HG02623 (cell line): ENCODE data around the gene C6.
"Not testable (repeated sequence)": the region's sequence is repeated elsewhere in the genome, so short reads cannot be mapped to it uniquely, and the experiment has no call there.

Source experiments
- ATAC-seq: cut with Tn5 transposase; IDR thresholded peaks from one replicate; pipeline ENCODE4 v1.9.1; 2021; ENCODE audit warnings: moderate library complexity; ENCODE audit not compliant: unreplicated experiment

C6 gene

DNA sequence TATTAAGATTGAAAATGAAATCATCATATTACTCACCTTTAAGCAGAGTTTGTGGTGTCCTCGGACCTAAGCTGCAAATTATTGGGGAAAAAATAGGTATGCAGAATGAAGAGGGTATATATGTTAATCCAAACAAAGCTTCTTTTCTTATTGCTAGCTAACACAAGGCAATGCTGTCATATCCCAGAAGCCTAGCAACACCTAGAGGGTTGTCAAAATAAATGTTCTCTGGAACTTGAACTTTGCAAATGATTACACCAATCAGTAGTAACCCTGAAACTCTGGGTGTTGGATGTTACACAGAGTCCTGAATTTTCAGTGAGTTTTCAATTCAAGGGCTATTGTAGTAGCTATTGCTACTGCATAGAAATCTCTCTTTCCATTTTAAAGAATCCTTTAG, at the start of gene C6:
TSS of gene C6 (minus strand) at position 193 of the 400 bp plus-strand sequence. CDS start 10,302 bp downstream, outside the sequence.
- no peak for ATAC-seq

DNA sequence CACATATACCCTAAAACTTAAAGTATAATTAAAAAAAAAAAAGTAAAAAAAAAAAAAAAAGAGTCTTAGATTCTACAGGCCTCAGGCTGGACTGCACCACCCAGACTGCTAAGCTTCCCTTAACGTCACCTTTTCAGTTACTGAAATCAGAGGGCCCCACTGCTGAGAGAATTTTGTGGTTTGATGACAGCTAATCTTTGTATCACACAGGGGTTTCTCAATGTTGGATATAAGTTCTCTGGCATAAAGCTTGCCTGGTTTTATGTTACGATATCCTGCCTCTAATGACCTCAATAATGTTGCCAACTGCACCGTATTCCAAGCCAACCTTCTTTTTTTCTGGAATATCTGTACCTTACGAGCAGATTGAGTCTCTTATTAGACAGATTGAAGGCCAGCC, 43.1 kb upstream of the C6 start:
- ATAC-seq: no peak

DNA sequence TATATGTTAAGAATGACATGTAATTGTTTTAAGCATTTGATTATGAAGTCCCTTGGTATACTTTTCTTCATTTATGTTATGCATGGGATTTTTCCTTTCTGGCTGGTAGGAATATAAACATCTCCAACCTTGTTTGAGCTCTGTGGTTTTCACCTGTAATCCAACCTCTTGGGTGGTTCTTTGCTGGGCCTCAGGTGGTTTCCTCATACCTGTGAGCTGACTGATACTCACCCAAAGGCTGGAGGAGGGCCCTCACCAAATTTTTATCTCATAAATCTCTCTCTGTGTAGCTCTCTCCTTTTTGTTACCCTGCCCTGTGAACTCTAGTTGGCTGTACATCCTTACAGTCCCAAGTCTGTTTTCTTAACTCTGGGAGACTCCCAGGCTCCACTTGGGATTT, 39.8 kb upstream of the C6 start:
- ATAC-seq: no peak

DNA sequence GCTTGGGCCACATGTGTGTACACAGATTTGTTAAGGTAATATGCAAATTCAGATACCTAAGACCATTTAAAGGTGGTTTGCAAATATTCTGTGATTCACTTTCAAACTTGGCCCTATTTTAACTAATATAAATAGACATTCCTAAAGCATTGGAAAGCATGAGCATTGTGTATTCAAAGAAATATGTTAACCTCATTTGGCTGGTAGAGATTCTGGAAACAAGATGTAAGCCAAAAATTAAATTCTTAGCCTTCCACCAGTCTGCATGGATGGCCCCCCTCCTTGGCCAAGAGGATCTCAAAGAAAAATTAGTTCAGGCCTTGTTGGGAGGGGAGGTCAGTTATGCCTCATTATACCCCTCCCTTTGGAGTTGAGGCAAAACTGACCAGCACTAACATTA, 38.7 kb upstream of the C6 start:
- no peak for ATAC-seq

DNA sequence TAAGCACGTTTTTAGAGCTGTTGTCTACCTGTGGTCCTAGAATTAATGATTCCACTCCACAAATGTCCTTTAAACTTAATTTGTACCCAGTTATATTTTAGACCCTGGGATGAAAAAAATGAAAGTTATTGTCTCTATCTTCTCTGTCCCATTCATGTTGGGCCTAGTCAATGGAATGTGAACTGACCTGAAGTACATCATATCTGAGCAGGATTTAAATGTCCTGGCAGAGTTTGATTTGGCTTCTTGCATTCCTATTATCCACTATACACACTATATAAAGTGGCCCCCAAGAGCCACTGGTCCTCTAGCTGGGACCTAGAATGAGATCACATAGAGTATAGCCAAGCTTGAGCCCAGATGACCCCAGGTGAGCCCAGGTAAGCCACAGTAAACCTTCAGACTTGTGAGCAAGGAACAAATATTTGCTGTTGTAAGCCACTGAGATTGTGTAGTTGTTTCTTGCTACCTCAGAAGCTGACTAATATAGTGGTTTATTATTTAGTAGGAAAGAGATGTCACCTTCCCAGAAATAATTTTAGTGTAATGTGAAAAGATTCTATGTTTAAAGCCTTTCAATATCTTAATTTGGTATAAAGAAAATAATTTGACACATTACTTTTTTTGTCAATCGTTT, 37.1 kb upstream of the C6 start:
- ATAC-seq: no peak

DNA sequence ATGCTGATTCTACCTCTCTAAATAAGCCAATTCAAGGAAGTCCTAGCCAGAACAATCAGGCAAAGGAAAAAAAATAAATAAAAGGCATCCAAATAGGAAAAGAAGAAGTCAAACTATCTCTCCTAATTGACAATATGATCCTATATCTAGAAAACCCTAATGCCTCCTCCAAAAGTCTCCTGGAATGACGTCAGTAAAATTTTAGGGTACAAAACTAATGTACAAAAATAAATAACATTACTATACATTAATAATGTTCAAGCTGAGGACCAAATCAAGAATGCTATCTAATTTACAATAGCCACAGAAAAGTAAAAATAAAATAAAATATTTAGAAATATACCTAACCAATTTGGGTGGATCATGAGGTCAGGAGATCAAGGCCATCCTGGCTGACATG, 33.8 kb upstream of the C6 start:
- no peak for ATAC-seq

DNA sequence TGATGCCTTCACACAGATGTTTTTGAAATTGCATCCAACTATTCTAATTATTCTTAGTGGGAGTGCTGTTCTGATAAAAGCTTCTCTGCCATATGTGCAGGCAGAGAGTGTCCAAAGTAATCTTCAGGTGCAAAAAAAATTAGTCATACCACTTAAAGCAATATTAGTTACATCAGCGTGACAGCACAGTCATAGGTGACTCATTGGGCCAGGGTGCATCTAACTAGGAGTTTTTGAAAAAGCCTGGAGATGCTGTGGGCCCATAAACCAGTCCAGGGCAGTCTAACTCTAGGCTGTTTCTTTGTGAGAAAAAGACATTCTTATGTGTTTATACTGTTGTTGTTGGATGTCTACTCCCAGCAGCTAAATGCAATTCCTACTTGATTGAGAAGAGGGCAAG, 33.0 kb upstream of the C6 start:
- no peak for ATAC-seq

DNA sequence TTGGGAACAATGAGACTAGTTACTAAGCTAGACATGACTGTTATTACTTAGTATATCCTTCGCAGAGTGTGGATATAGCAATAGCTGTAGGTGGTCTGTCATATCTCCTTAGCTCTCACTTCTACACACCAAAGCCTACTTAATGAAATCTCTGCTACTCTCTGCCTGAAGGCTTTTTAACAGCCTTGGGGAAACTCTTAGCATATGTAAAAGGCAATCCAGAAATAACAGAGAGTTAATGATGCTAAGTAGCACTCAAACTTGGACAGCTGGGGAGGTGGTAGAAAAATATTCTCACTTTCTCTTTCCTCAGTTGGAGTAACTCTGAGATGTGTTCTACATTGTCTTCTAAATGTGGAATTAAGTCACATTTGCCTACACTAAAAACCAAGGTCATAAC, 30.2 kb upstream of the C6 start:
- ATAC-seq: no peak

DNA sequence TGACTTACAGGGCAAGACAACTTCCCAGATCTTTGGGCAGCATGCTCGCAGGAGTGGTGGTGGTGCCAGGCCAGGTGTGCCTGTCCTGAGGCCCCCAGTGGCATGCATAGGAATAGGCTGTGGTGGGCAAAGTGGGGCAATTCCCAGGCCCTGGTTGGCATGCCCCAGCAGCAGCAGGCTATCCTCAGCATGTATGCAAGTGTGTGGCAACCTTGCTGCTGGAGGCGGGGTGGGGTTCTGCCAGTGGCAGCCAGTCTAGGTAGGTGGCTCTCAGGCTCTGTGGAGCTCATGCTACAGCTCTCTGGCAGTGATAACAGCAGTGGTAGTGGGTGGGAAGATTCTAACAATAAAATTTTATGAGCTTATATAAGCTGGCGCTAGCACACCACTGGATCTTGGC, 27.7 kb upstream of the C6 start:
- ATAC-seq: no peak

DNA sequence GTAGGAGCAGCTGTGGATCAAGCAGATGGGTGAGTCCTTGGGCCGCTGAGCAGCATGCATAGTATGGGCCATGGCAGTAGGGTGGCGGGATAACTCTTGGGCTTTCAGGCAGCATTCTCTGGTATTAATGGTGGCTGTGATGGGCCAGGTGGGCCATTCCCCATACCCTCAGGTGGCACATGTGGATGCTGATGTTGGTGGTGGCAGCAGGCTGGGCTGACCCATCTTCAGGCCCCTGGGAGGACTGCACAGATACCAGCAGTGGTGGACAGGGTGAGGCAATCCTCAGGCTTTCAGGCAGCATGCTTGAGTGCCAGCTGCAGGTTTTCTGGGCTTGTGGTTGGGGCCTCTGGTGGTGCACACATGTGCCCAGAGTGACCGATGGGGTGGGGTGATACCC, 27.1 kb upstream of the C6 start:
- ATAC-seq: no peak

DNA sequence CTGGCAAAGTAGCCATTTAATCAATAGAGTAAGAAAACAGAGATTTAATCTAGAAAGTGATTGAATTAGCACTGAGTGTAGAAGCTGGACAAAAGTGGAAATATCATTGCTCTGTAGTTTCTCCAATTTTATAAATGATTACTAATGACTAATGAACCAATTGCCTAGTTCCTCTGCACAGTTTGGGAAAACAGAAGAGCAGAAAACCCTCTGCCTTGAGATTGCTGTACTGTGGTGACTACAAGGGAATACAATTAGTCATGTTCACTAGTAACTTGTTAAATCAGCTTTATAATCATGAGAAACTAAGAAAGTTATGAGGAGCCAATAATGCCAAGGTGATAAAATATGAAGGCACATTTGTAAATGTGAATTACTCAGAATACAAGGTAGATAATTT, 21.1 kb upstream of the C6 start:
- ATAC-seq: no peak

DNA sequence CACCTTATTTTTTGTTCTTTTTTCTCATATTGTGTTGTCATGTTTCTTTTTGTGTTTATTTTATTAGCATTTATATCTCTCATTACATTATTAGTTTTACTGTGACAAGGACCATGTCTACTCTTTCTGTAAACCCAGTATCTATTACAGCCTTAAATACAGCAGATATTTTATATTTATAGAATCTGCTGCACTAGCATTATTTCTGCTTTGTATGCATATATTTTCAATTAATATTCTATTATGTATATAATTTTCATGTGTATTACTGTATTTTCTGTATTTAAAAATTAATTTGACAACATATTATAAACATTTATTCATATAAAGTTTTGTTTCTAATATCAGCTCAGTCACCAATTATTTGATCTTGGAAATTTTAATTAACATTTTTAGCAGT, 19.5 kb upstream of the C6 start:
- no peak for ATAC-seq

DNA sequence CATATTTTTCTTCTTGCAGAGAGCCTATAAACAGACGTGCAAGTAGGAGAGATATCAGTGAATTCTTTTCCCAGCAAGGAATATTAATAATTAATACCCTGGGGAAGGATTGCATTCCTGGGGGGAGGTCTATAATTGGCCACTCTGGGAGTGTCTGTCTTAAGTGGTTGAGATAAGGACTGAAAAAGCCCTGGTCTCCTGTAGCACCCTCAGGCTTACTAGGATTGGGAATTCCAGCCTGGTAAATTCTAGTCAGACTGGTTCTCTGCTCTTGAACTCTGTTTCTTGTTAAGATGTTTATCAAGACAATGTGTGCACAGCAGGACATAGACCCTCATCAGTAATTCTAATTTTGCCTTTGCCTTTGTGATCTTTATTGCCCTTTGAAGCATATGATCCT, 16.9 kb upstream of the C6 start:
- not testable (repeated sequence) for ATAC-seq

DNA sequence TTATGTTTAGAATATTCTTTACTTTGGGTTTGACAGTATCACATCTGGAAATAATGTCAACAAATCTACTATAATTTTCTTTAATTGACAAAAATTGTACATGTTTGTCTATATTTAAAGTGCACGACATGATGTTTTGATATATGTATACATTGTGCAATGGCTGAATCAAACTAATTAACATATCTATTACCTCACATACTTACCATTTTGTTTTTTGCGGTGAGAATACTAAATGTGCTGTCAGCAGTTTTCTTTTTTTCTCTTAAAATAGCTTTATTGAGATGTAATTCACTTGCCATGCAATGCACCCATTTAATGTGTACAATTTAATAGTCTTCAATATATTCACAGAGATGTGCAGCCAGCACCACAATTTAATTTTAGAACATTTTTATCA, 10.6 kb upstream of the C6 start:
- ATAC-seq: no peak

DNA sequence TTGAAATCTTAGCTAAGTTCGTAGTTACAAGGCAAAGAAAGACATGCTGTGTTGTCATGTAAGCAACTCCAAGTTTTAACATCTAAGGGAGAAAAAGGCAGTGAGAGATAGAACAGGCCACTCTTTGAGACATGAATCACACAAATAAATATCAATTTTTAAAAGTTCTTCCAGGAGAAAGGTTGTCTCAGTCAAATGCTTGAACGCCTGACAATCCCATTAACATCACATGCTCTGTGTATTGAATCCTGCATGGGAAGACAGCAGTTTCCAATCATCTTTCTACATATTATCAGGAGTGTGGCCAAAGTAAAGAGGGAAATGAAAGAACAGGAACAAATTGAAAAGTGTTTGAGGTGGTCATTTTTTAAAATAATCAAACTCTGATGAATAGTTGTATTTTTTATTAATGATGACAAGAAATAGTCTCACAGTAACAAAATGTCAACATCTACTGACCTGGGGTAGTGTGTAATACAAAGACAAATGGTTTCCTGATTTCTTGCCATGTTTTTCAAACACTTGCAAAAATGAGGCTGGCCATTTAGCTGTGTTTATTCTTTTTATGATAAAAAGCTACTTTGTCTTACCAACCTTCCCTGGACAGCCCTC, 6.4 kb upstream of the C6 start:
- no peak for ATAC-seq

DNA sequence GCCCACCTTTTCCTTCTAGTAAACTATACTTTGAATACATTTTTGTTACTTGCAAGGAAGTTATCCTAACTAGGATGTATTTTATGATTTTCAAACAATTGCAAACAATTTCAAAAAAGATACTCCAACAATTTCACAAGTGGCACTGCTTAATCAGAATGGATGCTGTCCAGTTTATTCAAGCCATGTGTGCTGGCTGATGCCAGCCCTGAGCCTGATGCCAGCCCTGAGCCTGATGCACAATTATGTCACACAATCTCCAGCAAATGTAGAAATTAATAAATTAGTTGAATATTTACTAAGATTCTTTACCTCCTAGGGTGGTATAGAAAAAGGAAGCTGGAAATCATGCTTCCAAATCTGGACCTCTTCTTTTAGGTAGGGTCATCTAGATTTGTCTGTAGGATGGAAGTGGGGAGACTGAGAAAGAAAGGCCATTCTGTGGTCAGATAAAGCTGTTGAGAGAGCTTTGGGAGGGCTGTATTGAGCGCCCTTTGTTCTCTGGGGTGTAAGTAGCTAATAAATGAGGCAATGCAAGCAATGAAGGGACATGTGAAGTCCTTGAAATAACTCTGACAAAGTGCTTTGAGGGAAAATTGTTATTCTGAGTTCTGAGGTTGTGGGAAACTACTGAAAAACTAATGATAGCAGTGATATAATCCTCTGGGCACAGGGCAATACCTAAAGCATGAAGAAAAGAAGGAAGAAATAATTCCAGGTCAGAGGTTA, 5.8 kb upstream of the C6 start:
- ATAC-seq: no peak

DNA sequence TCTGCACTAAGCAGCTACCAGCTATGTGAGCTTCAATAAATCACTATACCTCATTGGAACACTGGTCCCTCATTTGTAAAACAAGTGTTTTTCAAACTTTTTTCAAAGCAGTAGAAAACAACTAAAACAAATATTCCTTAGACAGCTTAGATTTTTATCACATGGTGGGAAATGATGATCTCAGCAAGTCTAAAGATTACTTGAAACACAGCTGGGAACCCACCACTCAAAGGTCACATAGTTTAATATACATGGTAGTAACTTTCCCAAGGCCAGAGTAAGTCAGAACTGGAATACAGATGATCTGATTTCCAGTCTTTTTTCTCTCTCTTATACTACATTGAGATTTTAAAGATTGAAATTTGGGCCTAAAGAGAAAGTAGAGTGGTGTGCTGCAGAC, 850 bp upstream of the C6 start:
- no peak for ATAC-seq

DNA sequence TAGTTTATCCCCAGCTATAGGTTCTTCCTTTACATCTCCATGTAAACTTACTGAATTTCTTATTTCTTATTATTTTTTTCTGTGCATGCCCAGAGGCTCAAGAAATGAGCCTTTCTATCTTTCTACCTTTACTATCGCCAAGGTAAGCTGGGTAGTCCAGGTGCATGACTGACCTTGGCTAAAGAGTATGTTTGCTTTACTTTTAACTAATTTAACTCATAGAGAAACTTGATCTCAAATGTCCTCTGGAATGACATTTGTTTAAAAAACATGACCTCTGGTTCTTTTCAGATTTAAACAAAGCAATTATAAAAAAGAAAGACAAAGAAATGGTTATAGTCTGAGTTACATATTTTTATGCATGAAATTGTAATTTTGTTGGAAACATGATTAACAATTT, 397 bp downstream of the C6 start:
- no peak for ATAC-seq

DNA sequence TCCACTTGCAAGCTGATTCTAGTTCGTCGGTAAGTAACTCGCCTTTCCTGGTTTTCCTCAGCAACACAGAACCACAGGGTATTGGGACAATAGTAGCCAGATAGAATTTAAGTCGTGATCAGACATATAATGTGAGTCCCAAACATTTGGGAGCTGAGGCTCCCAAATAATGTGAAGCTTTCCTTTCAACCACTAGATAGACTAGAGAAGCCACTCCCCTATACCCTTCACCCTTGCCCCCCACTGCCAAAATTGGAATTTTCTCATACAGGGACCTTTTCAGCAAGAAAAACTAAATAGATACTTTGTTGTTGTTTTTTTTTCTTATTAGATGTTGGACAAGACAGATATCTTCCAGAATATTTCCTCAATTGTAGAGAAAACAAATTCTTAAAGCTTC, 1.9 kb downstream of the C6 start:
- ATAC-seq: no peak

DNA sequence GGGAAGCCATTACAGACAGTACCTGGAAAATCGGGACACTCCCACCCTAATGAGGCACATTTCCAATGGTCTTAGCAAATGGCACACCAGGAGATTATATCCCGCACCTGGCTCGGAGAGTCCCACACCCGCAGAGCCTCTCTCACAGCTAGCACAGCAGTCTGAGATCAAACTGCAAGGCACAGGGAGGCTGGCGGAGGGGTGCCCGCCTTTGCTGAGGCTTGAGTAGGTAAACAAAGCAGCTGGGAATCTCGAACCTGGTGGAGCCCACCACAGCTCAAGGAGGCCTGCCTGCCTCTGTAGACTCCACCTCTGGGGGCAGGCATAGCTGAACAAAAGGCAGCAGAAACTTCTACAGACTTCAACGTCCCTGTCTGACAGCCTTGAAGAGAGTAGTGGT, 7.9 kb downstream of the C6 start:
- not testable (repeated sequence) for ATAC-seq

DNA sequence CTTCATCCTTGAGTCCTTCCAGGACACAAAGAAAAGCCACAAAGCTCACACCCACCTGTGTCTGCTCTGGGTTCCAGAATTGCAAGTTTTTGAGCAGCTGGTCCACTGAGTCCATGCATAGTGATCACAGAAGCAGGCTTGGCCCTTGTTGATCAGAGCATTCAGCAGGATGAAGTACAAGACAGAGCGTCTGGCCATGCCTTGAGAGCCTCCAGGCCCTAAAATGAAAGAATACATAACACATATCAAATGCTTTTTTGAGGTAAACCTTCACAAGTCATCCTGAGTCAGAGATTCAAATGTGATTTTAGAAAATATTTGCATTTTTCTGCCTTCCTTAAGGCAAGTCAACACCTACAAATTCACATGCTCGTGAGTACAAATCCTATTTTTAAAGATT, 10.3 kb downstream of the C6 start:
- no peak for ATAC-seq

DNA sequence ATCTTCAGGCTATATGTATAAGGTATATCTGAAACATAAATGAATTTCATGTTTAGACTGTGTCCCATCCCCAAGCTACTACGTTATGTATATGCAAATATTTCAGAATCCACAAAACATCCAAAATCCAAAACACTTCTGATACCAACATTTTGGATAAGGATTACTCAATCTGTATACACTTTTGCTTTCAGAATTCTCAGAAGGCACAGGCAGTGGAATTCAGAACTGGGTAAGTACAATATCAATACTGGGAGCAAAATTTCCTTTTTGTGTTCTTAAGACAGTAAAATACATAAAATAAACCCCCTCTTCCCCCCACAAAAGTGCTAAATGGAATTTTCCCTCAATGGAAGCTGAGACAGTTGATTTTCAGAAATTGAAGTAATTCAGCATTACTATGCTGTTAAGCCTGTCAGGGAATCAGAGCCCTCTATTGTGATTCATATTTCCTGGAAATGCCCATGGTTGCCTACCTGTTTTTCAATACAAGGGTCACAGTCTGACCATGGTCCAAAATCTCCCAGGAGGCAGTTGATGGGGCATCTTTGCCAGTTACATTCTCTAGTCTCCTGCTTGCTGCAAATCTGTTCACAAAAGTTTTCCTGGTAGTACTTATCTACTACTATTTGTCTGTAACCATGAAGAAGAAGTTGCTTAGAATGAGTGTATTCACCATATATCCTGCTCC, 12.1 kb downstream of the C6 start:
- no peak for ATAC-seq
